Endothelial cell of umbilical vein (primary cell): Measurements from ENCODE around the gene GPATCH1. TPM values are rescaled to one million over a fixed set of nuclear protein-coding genes. Genes with fewer than 3 reads are reported as not detected.

Experiments used
- BruUV-seq: library from RNA; stranded (reverse); fragments of 400-500 nt; replicated peaks from 2 replicates; lab custom pipeline; 2021; lab: Mats Ljungman, UMichigan
- CTCF ChIA-PET: fragments of 300-600, 350-600 bp; sonication (Branson Sonifier 250); formaldehyde crosslinking; loops from one replicate; lab custom pipeline; 2021; ENCODE audit warnings: antibody characterized with exemption, inconsistent platforms; lab: Charles Lee
- POLR2A ChIA-PET: fragments of 300-600, 350-600 bp; sonication (Branson Sonifier 250); formaldehyde crosslinking; loops from one replicate; lab custom pipeline; 2021; ENCODE audit warnings: antibody characterized with exemption, inconsistent platforms; lab: Charles Lee
- DNase-seq: peaks from one replicate; pipeline ENCODE4 v3.0.0-alpha.2; 2011; ENCODE audit warnings: low read depth, low spot score
- FAIRE-seq: peaks from 2 replicates; lab custom pipeline; 2011; peaks lifted over from hg19 to GRCh38; lab: Jason Lieb, UNC
- H2AFZ ChIP-seq: 2 replicates; pipeline ENCODE4 v1.6.0; 2012; ENCODE audit warnings: low read depth, low read length, control low read depth, inconsistent platforms
- H3K27ac ChIP-seq: 2 replicates; pipeline ENCODE4 v1.5.1; 2011; ENCODE audit warnings: low read depth, mild to moderate bottlenecking, control low read depth, low read length, moderate library complexity; ENCODE audit not compliant: insufficient read depth
- H3K27me3 ChIP-seq, 2 experiments: 2 replicates each; pipeline versions ENCODE4 v1.6.0 to v1.6.1; 2011; ENCODE audit warnings: low read length in 2 of 2, mixed read lengths in 1 of 2; ENCODE audit not compliant: control insufficient read depth in 2 of 2, insufficient read depth in 2 of 2
- H3K36me3 ChIP-seq, 2 experiments: 2 replicates in 1 of 2; 3 replicates in 1 of 2; pipeline ENCODE4 v1.5.1; 2011; ENCODE audit warnings: low read length in 2 of 2, mild to moderate bottlenecking in 1 of 2, moderate library complexity in 1 of 2; ENCODE audit not compliant: control insufficient read depth in 2 of 2, insufficient read depth in 2 of 2; ENCODE audit errors: extremely low read depth in 1 of 2
- H3K4me1 ChIP-seq: 3 replicates; pipeline ENCODE4 v1.5.1; 2011; ENCODE audit warnings: mild to moderate bottlenecking, low read length; ENCODE audit not compliant: control insufficient read depth, insufficient read depth; ENCODE audit errors: extremely low read depth
- H3K4me2 ChIP-seq: 2 replicates; pipeline ENCODE4 v1.6.1; 2011; ENCODE audit warnings: low read length, control low read depth, mixed read lengths; ENCODE audit not compliant: insufficient read depth
- H3K4me3 ChIP-seq, 3 experiments: fragments of 200-600 bp in 1 of 3; sonication (generic), shearing (Covaris generic) in 1 of 3; replicated peaks in 1 of 3; 2 replicates each; pipeline ENCODE4 v1.5.1; 2011 to 2016; ENCODE audit warnings: control low read depth in 3 of 3, low read length in 3 of 3, mild to moderate bottlenecking in 2 of 3, inconsistent platforms in 1 of 3, low read depth in 1 of 3, moderate library complexity in 1 of 3; ENCODE audit not compliant: insufficient read depth in 1 of 3
- H3K79me2 ChIP-seq: 2 replicates; pipeline ENCODE4 v1.6.0; 2012; ENCODE audit warnings: low read length, inconsistent platforms; ENCODE audit not compliant: control insufficient read depth, insufficient read depth
- H3K9ac ChIP-seq: replicated peaks from 2 replicates; pipeline ENCODE3; 2011; ENCODE audit warnings: low read length, control low read depth; ENCODE audit not compliant: insufficient read depth; ENCODE audit errors: extremely low read depth
- H3K9me1 ChIP-seq: replicated peaks from 3 replicates; pipeline ENCODE4 v1.6.0; 2011; ENCODE audit warnings: mild to moderate bottlenecking, low read length; ENCODE audit not compliant: control insufficient read depth, insufficient read depth; ENCODE audit errors: extremely low read depth
- H3K9me3 ChIP-seq: replicated peaks from 2 replicates; pipeline ENCODE4 v1.5.1; 2012; ENCODE audit warnings: low read length, inconsistent platforms; ENCODE audit not compliant: control insufficient read depth, insufficient read depth
- H4K20me1 ChIP-seq: replicated peaks from 2 replicates; pipeline ENCODE3; 2011; ENCODE audit warnings: mild to moderate bottlenecking, low read length; ENCODE audit not compliant: control insufficient read depth, insufficient read depth; ENCODE audit errors: extremely low read depth
- EZH2 ChIP-seq: IDR thresholded peaks from 2 replicates; pipeline ENCODE4 v1.6.1; 2012; ENCODE audit warnings: borderline replicate concordance, low read depth, mild to moderate bottlenecking, moderate library complexity, low read length, inconsistent platforms; ENCODE audit not compliant: severe bottlenecking
- FOS ChIP-seq: IDR thresholded peaks from 2 replicates; pipeline ENCODE4 v1.6.1; 2011; ENCODE audit warnings: mild to moderate bottlenecking, low read length, moderate library complexity, borderline replicate concordance; ENCODE audit not compliant: insufficient read depth
- GATA2 ChIP-seq: IDR thresholded peaks from 2 replicates; pipeline ENCODE4 v1.7.0; 2011; ENCODE audit warnings: low read depth, mild to moderate bottlenecking, moderate library complexity, mixed read lengths, low read length; ENCODE audit not compliant: insufficient read length, insufficient read depth
- JUN ChIP-seq: IDR thresholded peaks from 2 replicates; pipeline ENCODE4 v1.6.1; 2011; ENCODE audit warnings: borderline replicate concordance, low read depth; ENCODE audit not compliant: insufficient read length, insufficient read depth
- MYC ChIP-seq: IDR thresholded peaks from one replicate; pipeline ENCODE4 v1.6.1; 2011; ENCODE audit warnings: mild to moderate bottlenecking, low read depth, low read length
- POLR2A ChIP-seq: IDR thresholded peaks from 2 replicates; pipeline ENCODE4 v1.6.1; 2012; ENCODE audit warnings: low read depth, mild to moderate bottlenecking, control low read depth, low read length
- POLR2AphosphoS5 ChIP-seq: IDR thresholded peaks from 2 replicates; pipeline ENCODE4 v1.6.1; 2012; ENCODE audit warnings: low read depth, mild to moderate bottlenecking, control low read depth, low read length, moderate library complexity; ENCODE audit not compliant: insufficient read depth
- dilution Hi-C: fragments of 300-500 bp; cut with MboI; formaldehyde crosslinking; loops from one replicate; pipeline ENCODE4 v1.15.0; 2019; ENCODE audit warnings: low sequenced_read_pairs; ENCODE audit not compliant: extremely low pct_ligation_motif_present
- intact Hi-C: fragments of 100-400 bp; cut with micrococcal nuclease; formaldehyde crosslinking; loops from one replicate; pipeline ENCODE4 v1.10.0; 2022
- polyA plus RNA-seq, 4 experiments: library from polyadenylated mRNA; depleted of rRNA in 3 of 4; stranded (reverse) in 3 of 4; unstranded in 1 of 4; fragments of >200 nt; gene quantifications; 2 replicates each; pipeline versions ENCODE4 v1.2.1 to v1.2.3, GENCODE V29; 2011 to 2012; ENCODE audit warnings: missing spikeins in 1 of 4
- total RNA-seq: library from RNA; stranded (reverse); gene quantifications from 2 replicates; pipeline ENCODE4 v1.2.3, GENCODE V29; 2021
- TF ChIP-seq, protein P1 (sequence below), 2 donors: IDR thresholded peaks; 1 replicate in 1 of 2; 2 replicates in 1 of 2; pipeline ENCODE4 v1.5.1; 2011; ENCODE audit warnings: low read length in 2 of 2, mild to moderate bottlenecking in 2 of 2, moderate library complexity in 2 of 2, control low read depth in 1 of 2, inconsistent platforms in 1 of 2, low read depth in 1 of 2; ENCODE audit not compliant: insufficient read depth in 1 of 2; ENCODE audit errors: extremely low read depth in 1 of 2
- TF ChIP-seq, protein P2 (sequence below): IDR thresholded peaks from 2 replicates; pipeline ENCODE4 v1.6.1; 2011; ENCODE audit not compliant: insufficient read depth, insufficient read length

GPATCH1 gene
- total and polyA plus RNA-seq, 2 donors (not counting 3 experiments of a cell fraction or from before 2014, with no cell fraction given) = 4.5 to 9.2 TPM

GRCh38 chr19:33085570-33086128 lies 4.7 kb downstream of the GPATCH1 start:
- DNase-seq = no peak
- Histone ChIP-seq H3K4me1 (peaks cover 9% of the 10 kb centered on the region), H3K4me3 (no peak overlapping the region), H3K27me3 (no peaks in the 10 kb centered on the region), H3K9ac (no peak overlapping the region), H3K9me3 (no peaks in the 10 kb centered on the region), H3K36me3 (peaks cover 0 to 3% of the 10 kb centered on the region in 2 experiments), H3K4me2 (no peak overlapping the region), H4K20me1 (no peaks in the 10 kb centered on the region), H3K9me1 (no peaks in the 10 kb centered on the region), H3K79me2 (peaks cover 13% of the 10 kb centered on the region), H2AFZ (no peak overlapping the region), H3K27ac (no peak overlapping the region)
- POLR2A ChIA-PET = no interaction called here
- CTCF ChIA-PET = interaction anchor here (0.8 to 1.4 kb wide), 2 partner anchors 9 to 40 kb away, joined by 3 read pairs; no protein-coding TSS in a partner anchor
- dilution Hi-C loops = no loop called here
- intact Hi-C loops = loop anchor here (10.0 kb wide), 1 partner anchor 111 kb away; the partner anchor contains the start of genes CEP89 and FAAP24
- TF ChIP-seq POLR2A = no peak
- TF ChIP-seq, protein P1, sequence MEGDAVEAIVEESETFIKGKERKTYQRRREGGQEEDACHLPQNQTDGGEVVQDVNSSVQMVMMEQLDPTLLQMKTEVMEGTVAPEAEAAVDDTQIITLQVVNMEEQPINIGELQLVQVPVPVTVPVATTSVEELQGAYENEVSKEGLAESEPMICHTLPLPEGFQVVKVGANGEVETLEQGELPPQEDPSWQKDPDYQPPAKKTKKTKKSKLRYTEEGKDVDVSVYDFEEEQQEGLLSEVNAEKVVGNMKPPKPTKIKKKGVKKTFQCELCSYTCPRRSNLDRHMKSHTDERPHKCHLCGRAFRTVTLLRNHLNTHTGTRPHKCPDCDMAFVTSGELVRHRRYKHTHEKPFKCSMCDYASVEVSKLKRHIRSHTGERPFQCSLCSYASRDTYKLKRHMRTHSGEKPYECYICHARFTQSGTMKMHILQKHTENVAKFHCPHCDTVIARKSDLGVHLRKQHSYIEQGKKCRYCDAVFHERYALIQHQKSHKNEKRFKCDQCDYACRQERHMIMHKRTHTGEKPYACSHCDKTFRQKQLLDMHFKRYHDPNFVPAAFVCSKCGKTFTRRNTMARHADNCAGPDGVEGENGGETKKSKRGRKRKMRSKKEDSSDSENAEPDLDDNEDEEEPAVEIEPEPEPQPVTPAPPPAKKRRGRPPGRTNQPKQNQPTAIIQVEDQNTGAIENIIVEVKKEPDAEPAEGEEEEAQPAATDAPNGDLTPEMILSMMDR (IDR thresholded peaks at IDR 0.05; ENCODE audit: extremely low read depth in 1 of 2, insufficient read depth in 1 of 2, low read depth in 1 of 2, low read length in 2 of 2) = no peak
- TF ChIP-seq FOS = no peak
- FAIRE-seq = no peak
- BruUV-seq = no TSS peak

DNA sequence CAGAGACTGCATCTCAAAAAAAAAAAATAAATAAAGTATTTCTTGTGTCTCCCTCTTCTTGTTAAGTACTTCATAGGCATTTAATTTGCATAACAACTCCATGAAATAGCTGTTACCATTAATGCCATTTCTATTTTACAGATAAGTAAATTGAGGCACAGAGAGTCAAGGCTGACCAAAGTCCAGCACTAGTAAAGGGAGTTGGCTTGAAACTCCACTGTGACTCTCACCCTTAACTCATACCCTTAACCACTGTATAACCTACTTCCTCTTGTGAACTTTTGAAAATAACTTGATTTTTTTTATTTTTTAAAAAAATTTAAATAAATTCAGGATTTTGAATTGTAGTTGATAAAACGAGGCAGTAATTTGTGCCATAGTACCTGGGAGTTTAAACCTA lies 6.0 kb downstream of the GPATCH1 start:
- TF ChIP-seq, protein P1 (IDR thresholded peaks at IDR 0.05; ENCODE audit: extremely low read depth in 1 of 2, insufficient read depth in 1 of 2, low read depth in 1 of 2, low read length in 2 of 2) = no peak
- TF ChIP-seq POLR2AphosphoS5 (no peak), EZH2 (no peak), POLR2A (no peak), GATA2 (no peak), MYC (no peak), JUN (no peak), FOS (no peak)
- TF ChIP-seq, protein P2, sequence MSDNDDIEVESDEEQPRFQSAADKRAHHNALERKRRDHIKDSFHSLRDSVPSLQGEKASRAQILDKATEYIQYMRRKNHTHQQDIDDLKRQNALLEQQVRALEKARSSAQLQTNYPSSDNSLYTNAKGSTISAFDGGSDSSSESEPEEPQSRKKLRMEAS = no peak
- peaks cover 5% of the 10 kb centered on the region for H3K79me2 ChIP-seq
- dilution Hi-C loops = no loop called here
- peaks cover 3% of the 10 kb centered on the region for H3K4me1 ChIP-seq
- no peaks in the 10 kb centered on the region for H3K9me3 ChIP-seq
- no peak for DNase-seq
- H3K27ac ChIP-seq = no peak overlapping the region
- H3K4me2 ChIP-seq = no peak overlapping the region
- intact Hi-C loops = loop anchor here (10.0 kb wide), 1 partner anchor 112 kb away; the partner anchor contains the start of genes CEP89 and FAAP24
- ChIA-PET POLR2A (no interaction called here), CTCF (interaction anchor here (0.6 kb wide), 1 partner anchor 399 kb away, joined by 3 read pairs; no protein-coding TSS in a partner anchor)
- H2AFZ ChIP-seq = no peak overlapping the region
- no peak for FAIRE-seq
- no peaks in the 10 kb centered on the region for H3K9me1 ChIP-seq
- peaks cover 0 to 3% of the 10 kb centered on the region in 2 experiments for H3K36me3 ChIP-seq
- H3K4me3 ChIP-seq = no peak overlapping the region
- no peaks in the 10 kb centered on the region for H3K27me3 ChIP-seq
- H3K9ac ChIP-seq = no peak overlapping the region
- BruUV-seq = no TSS peak
- no peaks in the 10 kb centered on the region for H4K20me1 ChIP-seq
